ENCODE measurements around the gene IL15RA. TPM values are rescaled to one million over a fixed set of nuclear protein-coding genes. Genes with fewer than 3 reads are reported as not detected.

Gene IL15RA
- total and polyA plus RNA-seq, 2 of the 8 experiments (the other 6 are each of a cell fraction or from before 2014, with no cell fraction given), result 1.3 to 1.4 TPM

DNA sequence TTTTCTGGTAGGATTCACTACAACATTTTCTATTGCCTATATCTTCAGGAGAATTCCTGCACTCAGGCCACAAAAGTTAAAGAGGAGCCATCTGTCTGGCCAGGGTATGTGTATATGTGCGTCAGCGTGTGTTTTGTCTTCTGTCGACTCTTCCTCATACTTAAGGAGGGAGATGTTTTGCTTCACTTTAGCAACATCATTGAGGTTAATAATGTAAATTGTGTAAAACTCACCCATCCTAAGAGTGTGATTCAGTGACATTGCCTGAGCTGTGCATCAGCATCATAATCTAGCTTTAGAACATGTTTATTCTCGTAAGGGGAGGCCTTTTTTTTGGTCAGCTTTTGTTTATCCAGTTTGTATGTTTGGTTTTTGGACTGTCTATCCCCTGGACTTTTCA lies 63.6 kb downstream of the IL15RA start:
- no peak overlapping the region for H2BK15ac ChIP-seq (ENCODE audit: low read length)
- H3K36me3 ChIP-seq (ENCODE audit: control insufficient read depth in 2 of 4, insufficient read depth in 4 of 4, low read length in 3 of 4), result peaks cover 41 to 94% (median 72%) of the 10 kb centered on the region in 4 experiments
- no peaks in the 10 kb centered on the region for H3K27me3 ChIP-seq (replicated peaks in 1 of 4; ENCODE audit: control insufficient read depth in 3 of 4, extremely low read depth in 1 of 4, insufficient read depth in 3 of 4, low read length in 3 of 4)
- no peaks in the 10 kb centered on the region for H3K79me1 ChIP-seq (ENCODE audit: low read depth, low read length)
- H3K14ac ChIP-seq (ENCODE audit: insufficient read length), result no peak overlapping the region
- FAIRE-seq (no peak), DNase-seq (ENCODE audit: low read depth in 1 of 2, low spot score in 2 of 2) (no peak)
- H3K4me2 ChIP-seq (ENCODE audit: insufficient read depth in 1 of 2, low read depth in 2 of 2, low read length in 2 of 2), result no peak overlapping the region
- no peak overlapping the region for H4K91ac ChIP-seq (replicated peaks; ENCODE audit: insufficient read length, low read length)
- no peak overlapping the region for H3K4me3 ChIP-seq (ENCODE audit: extremely low read depth in 1 of 4, insufficient read depth in 2 of 4, low read depth in 3 of 4, low read length in 4 of 4)
- peaks cover 4% of the 10 kb centered on the region; the same call in 1 of the 2 replicates for H3K23me2 ChIP-seq (ENCODE audit: low read depth, low read length)
- no peak overlapping the region for H4K5ac ChIP-seq (ENCODE audit: insufficient read length, low read depth, low read length)
- POLR2A ChIA-PET (ENCODE audit: partially characterized antibody), result no interaction called here
- H3K4ac ChIP-seq (replicated peaks; ENCODE audit: insufficient read length, low read depth, low read length), result no peak overlapping the region
- H3K9ac ChIP-seq (replicated peaks in 1 of 4; ENCODE audit: extremely low read depth in 1 of 4, low read depth in 3 of 4, low read length in 3 of 4), result no peak overlapping the region
- H2BK20ac ChIP-seq (ENCODE audit: low read length), result no peak overlapping the region
- H3K56ac ChIP-seq (replicated peaks; ENCODE audit: insufficient read length, low read depth, low read length), result no peak overlapping the region
- H2BK120ac ChIP-seq (replicated peaks; ENCODE audit: low read depth, low read length), result no peak overlapping the region
- H4K8ac ChIP-seq (ENCODE audit: extremely low read depth, insufficient read depth, low read length), result no peak overlapping the region
- no peak overlapping the region for H3K18ac ChIP-seq (ENCODE audit: extremely low read depth, low read length)
- no peaks in the 10 kb centered on the region for H3K4me1 ChIP-seq (replicated peaks in 1 of 4; ENCODE audit: control insufficient read depth in 3 of 4, insufficient read depth in 4 of 4, low read length in 3 of 4)
- no peak overlapping the region for H2AFZ ChIP-seq (ENCODE audit: low read length)
- H2AK5ac ChIP-seq (ENCODE audit: low read depth, low read length), result no peak overlapping the region
- no peaks in the 10 kb centered on the region for H3K79me2 ChIP-seq (ENCODE audit: control insufficient read depth in 1 of 2, insufficient read depth in 2 of 2, low read length in 2 of 2)
- no peak overlapping the region for H2BK5ac ChIP-seq (ENCODE audit: low read depth, low read length)
- H2BK12ac ChIP-seq (ENCODE audit: low read depth, low read length), result no peak overlapping the region
- no peaks in the 10 kb centered on the region for H3K9me3 ChIP-seq (ENCODE audit: insufficient read depth in 2 of 2, low read depth in 1 of 2, low read length in 1 of 2)
- CTCF ChIA-PET (ENCODE audit: partially characterized antibody), result no interaction called here
- H3K23ac ChIP-seq (ENCODE audit: insufficient read length), result no peak overlapping the region
- 94% methylated on average over 4 of the region's 4 CpGs; no CpG with 5 or more reads in 1 of the 2 experiments for WGBS, 2 experiments (ENCODE audit: extremely low coverage in 1 of 2, insufficient coverage in 1 of 2, insufficient read length in 1 of 2, insufficient replicate concordance in 2 of 2, low coverage in 1 of 2, low lambda C conversion rate in 2 of 2, missing lambda C conversion rate in 1 of 2)
- TF ChIP-seq JUN (IDR thresholded peaks at IDR 0.05; ENCODE audit: low read depth, low read length) (no peak), SIX5 (IDR thresholded peaks at IDR 0.05; ENCODE audit: low read depth, low read length) (no peak), EZH2 (IDR thresholded peaks at IDR 0.05; ENCODE audit: low read depth, low read length, severe bottlenecking) (no peak), SAP30 (IDR thresholded peaks at IDR 0.05; ENCODE audit: insufficient read depth, insufficient replicate concordance, low read length) (no peak), KDM5A (IDR thresholded peaks at IDR 0.05; ENCODE audit: low read length) (no peak)
- TF ChIP-seq, protein P1, sequence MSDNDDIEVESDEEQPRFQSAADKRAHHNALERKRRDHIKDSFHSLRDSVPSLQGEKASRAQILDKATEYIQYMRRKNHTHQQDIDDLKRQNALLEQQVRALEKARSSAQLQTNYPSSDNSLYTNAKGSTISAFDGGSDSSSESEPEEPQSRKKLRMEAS (IDR thresholded peaks at IDR 0.05), result no peak
- no peak overlapping the region for H3K27ac ChIP-seq (ENCODE audit: low read depth, low read length)
- H4K20me1 ChIP-seq (replicated peaks in 1 of 2; ENCODE audit: control insufficient read depth in 1 of 2, insufficient read depth in 2 of 2, low read length in 2 of 2), result peaks cover 4 to 9% of the 10 kb centered on the region in 2 experiments
